NB4 (cell line): ENCODE measurements around the gene PPP1R3G.

ENCODE experiments used
- CTCF ChIP-seq: IDR thresholded peaks from one replicate; pipeline ENCODE4 v1.5.1; 2012; ENCODE audit warnings: low read depth, low read length
- TF ChIP-seq, protein P1 (sequence below): IDR thresholded peaks from 2 replicates; pipeline ENCODE4 v1.6.1; 2011; ENCODE audit warnings: low read depth, low read length

DNA sequence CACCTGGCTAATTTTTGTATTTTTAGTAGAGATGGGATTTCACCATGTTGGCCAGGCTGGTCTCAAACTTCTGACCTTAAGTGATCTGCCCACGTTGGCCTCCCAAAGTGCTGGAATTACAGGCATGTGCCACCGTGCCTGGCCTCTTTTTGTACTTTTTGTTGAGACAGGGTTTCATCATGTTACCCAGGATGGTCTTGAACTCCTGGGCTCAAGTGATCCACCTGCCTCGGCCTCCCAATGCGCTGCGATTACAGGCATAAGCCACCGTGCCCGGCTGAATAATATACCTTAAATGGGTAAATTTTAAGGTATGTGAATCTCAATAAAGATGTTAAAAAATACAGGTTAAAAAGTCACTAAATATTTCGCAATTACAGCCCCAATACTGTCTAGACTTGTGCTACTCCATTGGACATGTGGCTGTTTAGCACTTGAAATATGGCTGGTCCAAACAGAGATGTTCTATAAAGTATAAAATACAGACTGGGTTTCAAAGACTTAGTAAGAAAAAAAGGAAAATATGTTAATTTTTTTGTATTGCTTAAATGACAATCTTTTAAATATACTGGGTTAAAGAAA, 42.1 kb downstream of the PPP1R3G start:
- TF ChIP-seq CTCF = no peak
- TF ChIP-seq, protein P1, sequence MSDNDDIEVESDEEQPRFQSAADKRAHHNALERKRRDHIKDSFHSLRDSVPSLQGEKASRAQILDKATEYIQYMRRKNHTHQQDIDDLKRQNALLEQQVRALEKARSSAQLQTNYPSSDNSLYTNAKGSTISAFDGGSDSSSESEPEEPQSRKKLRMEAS = no peak
